GM10847 (cell line): Measurements from ENCODE around the gene SPATA31D1.

Experiments used
- POLR2A ChIP-seq: IDR thresholded peaks from 2 replicates; pipeline ENCODE4 v1.6.1; 2011; ENCODE audit not compliant: insufficient read length; ENCODE audit errors: extremely low read depth

The SPATA31D1 gene

DNA sequence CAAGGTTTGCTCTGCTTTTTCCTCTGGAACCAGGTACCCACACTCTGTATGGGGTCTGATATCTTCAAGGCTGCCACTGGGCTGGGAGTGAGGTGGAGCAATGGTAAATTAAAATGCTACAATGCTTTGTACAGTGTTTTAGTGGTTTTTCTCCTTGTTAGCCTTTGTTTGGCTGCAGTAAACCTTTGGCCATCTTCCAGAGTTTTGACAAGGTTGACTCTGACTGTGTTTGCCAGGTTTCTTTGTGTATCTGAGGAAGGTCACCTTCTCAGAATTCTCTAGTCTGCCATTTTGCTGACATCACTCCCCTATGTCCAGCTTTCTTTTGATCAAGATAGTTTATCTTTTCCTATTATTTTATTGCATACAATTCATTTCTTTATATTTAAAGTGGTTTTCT lies 11.2 kb downstream of the SPATA31D1 start:
- TF ChIP-seq POLR2A = no peak

GRCh38 chr9:82010711-82011110 lies 22.1 kb downstream of the SPATA31D1 start:
- TF ChIP-seq POLR2A = no peak

- no peak for TF ChIP-seq POLR2A
These were observed 22.6 kb downstream of the SPATA31D1 start for GRCh38 chr9:82011133-82011532.

- TF ChIP-seq POLR2A = no peak
These were observed 23.7 kb downstream of the SPATA31D1 start for GRCh38 chr9:82012276-82012675.

DNA sequence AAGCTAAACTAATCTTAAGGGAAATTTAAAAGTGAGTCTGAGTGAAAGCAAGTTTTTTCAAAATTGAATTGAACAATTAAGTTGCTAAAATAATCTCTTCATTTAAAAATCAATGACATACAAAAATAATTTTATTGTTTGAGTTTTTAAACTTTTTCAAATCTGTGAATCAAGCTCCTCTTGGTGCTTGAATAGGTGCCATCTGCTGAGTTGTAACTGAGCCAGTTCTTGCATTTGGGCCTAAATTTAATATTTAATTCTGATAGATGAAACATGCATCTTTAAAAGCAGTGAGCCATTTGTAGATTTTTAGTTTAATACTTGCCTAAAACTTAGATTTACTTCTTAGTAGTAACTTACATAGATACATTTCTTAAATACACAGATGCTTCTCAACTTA lies 31.8 kb downstream of the SPATA31D1 start:
- TF ChIP-seq POLR2A = no peak

GRCh38 chr9:82021198-82021597 lies 32.6 kb downstream of the SPATA31D1 start:
- no peak for TF ChIP-seq POLR2A

- TF ChIP-seq POLR2A = no peak
These were observed 33.5 kb downstream of the SPATA31D1 start for GRCh38 chr9:82022121-82022520.

DNA sequence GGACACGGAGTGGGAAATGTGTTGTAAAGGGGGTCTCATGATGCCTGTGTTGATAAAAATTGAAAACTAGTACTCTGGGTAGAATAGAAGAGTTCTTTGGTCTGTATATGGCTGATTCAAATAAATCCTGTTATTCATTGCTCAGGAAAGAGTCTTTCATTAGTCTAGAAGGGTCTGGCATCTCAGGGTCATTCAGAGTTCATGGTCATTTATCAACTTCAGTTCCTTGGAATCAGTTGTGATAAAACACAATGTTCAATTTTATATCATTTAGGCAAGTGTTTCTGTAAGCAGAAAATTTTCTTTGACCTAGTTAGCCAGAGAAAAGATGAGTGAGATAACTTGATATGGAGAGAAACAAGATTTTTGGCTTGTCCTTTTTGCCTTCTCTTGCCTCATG lies 36.3 kb downstream of the SPATA31D1 start:
- no peak for TF ChIP-seq POLR2A

- TF ChIP-seq POLR2A = no peak
These were observed 43.1 kb downstream of the SPATA31D1 start for GRCh38 chr9:82031538-82032280.

- no peak for TF ChIP-seq POLR2A
These were observed 46.6 kb downstream of the SPATA31D1 start for GRCh38 chr9:82034956-82035731.

DNA sequence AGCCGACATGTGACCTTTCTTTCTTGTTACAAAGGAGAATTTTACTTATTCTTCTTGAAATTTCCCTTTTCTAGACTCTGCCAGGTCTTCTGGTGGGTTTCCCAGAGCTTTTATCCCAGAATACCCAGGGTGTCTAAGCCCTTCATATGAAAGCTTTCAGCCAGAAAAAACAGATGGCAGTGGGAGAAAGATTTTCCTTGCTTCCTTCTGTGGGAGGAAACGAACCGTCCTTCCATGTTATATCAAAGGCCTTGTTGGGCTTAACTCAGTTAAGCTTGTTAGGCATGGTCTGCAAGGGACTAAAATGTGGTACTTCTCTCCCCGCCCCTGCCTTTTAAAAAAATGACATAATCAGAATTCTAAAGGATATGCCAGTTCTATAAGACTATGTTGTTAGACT lies 47.5 kb downstream of the SPATA31D1 start:
- no peak for TF ChIP-seq POLR2A

- TF ChIP-seq POLR2A = no peak
These were observed 48.6 kb downstream of the SPATA31D1 start for GRCh38 chr9:82037126-82037525.

DNA sequence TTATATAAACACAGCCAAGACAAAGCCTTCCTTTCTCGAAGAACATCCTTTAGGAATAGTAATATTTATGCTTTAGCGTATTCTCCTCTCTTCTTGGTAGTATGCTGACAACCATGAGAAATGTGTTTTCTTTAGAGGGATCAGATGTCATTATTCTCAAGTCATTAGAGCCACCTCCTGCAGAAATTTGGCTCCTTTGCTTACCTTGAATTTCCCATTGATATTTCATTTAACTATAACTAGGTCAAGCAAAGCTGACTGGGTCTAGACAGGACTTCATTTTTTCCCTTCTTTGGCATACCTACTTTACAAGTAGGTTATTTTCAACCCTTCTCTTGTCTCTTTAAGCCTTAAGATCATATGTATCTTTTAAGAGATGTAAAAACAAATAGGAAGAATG lies 50.3 kb downstream of the SPATA31D1 start:
- TF ChIP-seq POLR2A = no peak
